PFSK-1 (cell line): ENCODE measurements around the gene DRGX.

Source experiments
- FOXP2 ChIP-seq: optimal IDR thresholded peaks from 2 replicates; pipeline ENCODE3; 2011; ENCODE audit warnings: borderline replicate concordance, control low read depth, inconsistent platforms; ENCODE audit not compliant: insufficient read depth; ENCODE audit errors: extremely low read length, extremely low read depth
- POLR2AphosphoS5 ChIP-seq: IDR thresholded peaks from 2 replicates; pipeline ENCODE4 v1.6.1; 2012; ENCODE audit warnings: low read depth, mild to moderate bottlenecking, control low read depth, low read length, moderate library complexity
- REST ChIP-seq, 2 experiments: IDR thresholded peaks; 2 replicates each; pipeline versions ENCODE4 v1.6.1 to v1.8.0; 2011 to 2012; ENCODE audit warnings: low read depth in 2 of 2, low read length in 2 of 2, control low read depth in 1 of 2, inconsistent platforms in 1 of 2, mild to moderate bottlenecking in 1 of 2, moderate library complexity in 1 of 2; ENCODE audit not compliant: insufficient read depth in 1 of 2
- SIN3A ChIP-seq: IDR thresholded peaks from 2 replicates; pipeline ENCODE4 v1.6.1; 2012; ENCODE audit warnings: mild to moderate bottlenecking, low read length, moderate library complexity, borderline replicate concordance; ENCODE audit not compliant: insufficient read depth
- TAF1 ChIP-seq: IDR thresholded peaks from 2 replicates; pipeline ENCODE4 v1.6.1; 2012; ENCODE audit warnings: low read length, control low read depth, borderline replicate concordance; ENCODE audit not compliant: insufficient read depth

DRGX gene

GRCh38 chr10:49379596-49380410, 16.1 kb downstream of the DRGX start:
- no peak for TF ChIP-seq POLR2AphosphoS5
- TF ChIP-seq SIN3A: no peak
- TF ChIP-seq FOXP2: no peak
- no peak for TF ChIP-seq TAF1
- no peak for TF ChIP-seq REST (IDR thresholded peaks at IDR 0.05; ENCODE audit: insufficient read depth in 1 of 2, low read depth in 2 of 2, low read length in 2 of 2)

- TF ChIP-seq REST (IDR thresholded peaks at IDR 0.05; ENCODE audit: insufficient read depth in 1 of 2, low read depth in 2 of 2, low read length in 2 of 2) (no peak), SIN3A (no peak), POLR2AphosphoS5 (no peak), FOXP2 (no peak), TAF1 (no peak)
These were observed 18.6 kb downstream of the DRGX start for GRCh38 chr10:49377256-49377655.

- TF ChIP-seq FOXP2 (no peak), SIN3A (no peak), REST (IDR thresholded peaks at IDR 0.05; ENCODE audit: insufficient read depth in 1 of 2, low read depth in 2 of 2, low read length in 2 of 2) (no peak), TAF1 (no peak), POLR2AphosphoS5 (no peak)
These were observed 20.3 kb downstream of the DRGX start for GRCh38 chr10:49375611-49376010.

- TF ChIP-seq REST (IDR thresholded peaks at IDR 0.05; ENCODE audit: insufficient read depth in 1 of 2, low read depth in 2 of 2, low read length in 2 of 2) (no peak), POLR2AphosphoS5 (no peak), SIN3A (no peak), TAF1 (no peak), FOXP2 (no peak)
These were observed 21.1 kb downstream of the DRGX start for GRCh38 chr10:49374740-49375139.
